ENCODE results near the gene ZDHHC1.

DNA sequence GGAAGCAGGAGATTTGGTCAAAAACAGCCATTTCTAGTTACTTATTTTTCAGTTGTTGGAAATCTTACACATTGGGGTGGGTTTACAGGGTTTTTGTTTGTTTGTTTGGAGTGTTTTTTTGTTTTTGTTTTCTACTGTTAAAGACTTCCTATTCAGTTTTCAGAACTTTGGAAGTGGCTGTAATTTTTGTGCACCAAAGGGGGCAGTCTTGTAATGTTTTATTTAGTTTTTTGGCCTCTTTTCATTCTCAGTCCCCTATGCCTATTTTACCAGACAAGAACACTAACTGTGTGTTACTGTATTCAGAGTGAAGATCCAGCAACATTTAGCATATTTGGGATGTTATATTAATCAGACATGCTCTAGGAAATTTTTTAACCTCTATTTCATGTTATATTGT, 43.6 kb downstream of the ZDHHC1 start:
- TF ChIP-seq GATA2 (IDR thresholded peaks at IDR 0.05; ENCODE audit: low read depth, low read length) (no peak), GATA3 (IDR thresholded peaks at IDR 0.05; ENCODE audit: low read depth, low read length) (no peak)
